Mesothelial cell of epicardium (in vitro differentiated cells): ENCODE data around the gene GDF9. TPM values are rescaled to one million over a fixed set of nuclear protein-coding genes. Genes with fewer than 3 reads are reported as not detected.

Source experiments
- DNase-seq, 2 experiments: peaks; one replicate each; pipeline ENCODE4 v3.0.0; 2021; ENCODE audit warnings: low spot score in 2 of 2; ENCODE audit not compliant: unreplicated experiment in 2 of 2
- H3K27ac Mint-ChIP-seq: 2 replicates; pipeline ENCODE4 v1.8.0; 2021; ENCODE audit warnings: mixed read lengths
- H3K27me3 Mint-ChIP-seq: 2 replicates; pipeline ENCODE4 v1.8.0; 2021; ENCODE audit warnings: low read depth, mixed read lengths
- H3K36me3 Mint-ChIP-seq: 2 replicates; pipeline ENCODE4 v1.8.0; 2021; ENCODE audit warnings: mixed read lengths
- H3K4me1 Mint-ChIP-seq: 2 replicates; pipeline ENCODE4 v1.8.0; 2021; ENCODE audit warnings: mixed read lengths
- H3K4me3 Mint-ChIP-seq: 2 replicates; pipeline ENCODE4 v1.8.0; 2021; ENCODE audit warnings: mild to moderate bottlenecking, moderate library complexity, mixed read lengths
- H3K9me3 Mint-ChIP-seq: 2 replicates; pipeline ENCODE4 v1.8.0; 2021; ENCODE audit warnings: mixed read lengths
- total RNA-seq: library from RNA; stranded (reverse); gene quantifications from 3 replicates; pipeline ENCODE4 v1.2.1, GENCODE V29; 2021
- TF ChIP-seq, protein P1 (sequence below): fragments of 200-600 bp; sonication (generic); IDR thresholded peaks from one replicate; pipeline ENCODE4 v1.5.0; 2021; ENCODE audit warnings: antibody characterized with exemption; ENCODE audit not compliant: unreplicated experiment

The GDF9 gene
- total RNA-seq, 1 donor from 2014 or later = 0.98 TPM

DNA sequence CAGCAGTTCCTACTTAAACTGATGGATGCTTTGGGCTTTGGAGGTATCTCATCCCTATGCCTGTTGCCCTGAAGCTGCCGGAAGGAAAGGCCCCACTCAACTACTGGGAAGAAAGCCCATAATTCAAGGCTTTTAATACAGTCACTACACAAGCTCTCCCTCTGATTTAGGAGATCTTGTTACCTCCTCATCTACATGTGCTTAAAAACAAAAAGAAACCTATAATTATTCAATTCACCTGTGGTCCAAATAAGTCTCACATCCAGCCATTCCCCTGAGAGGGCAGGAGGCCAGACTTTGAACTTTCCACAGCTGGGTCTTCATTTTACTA lies 6.5 kb upstream of the GDF9 start:
- TF ChIP-seq, protein P1, sequence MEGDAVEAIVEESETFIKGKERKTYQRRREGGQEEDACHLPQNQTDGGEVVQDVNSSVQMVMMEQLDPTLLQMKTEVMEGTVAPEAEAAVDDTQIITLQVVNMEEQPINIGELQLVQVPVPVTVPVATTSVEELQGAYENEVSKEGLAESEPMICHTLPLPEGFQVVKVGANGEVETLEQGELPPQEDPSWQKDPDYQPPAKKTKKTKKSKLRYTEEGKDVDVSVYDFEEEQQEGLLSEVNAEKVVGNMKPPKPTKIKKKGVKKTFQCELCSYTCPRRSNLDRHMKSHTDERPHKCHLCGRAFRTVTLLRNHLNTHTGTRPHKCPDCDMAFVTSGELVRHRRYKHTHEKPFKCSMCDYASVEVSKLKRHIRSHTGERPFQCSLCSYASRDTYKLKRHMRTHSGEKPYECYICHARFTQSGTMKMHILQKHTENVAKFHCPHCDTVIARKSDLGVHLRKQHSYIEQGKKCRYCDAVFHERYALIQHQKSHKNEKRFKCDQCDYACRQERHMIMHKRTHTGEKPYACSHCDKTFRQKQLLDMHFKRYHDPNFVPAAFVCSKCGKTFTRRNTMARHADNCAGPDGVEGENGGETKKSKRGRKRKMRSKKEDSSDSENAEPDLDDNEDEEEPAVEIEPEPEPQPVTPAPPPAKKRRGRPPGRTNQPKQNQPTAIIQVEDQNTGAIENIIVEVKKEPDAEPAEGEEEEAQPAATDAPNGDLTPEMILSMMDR = no peak
- peaks cover 6% of the 10 kb centered on the region for H3K36me3 Mint-ChIP-seq
- H3K27ac Mint-ChIP-seq = peak overlapping the region; percentile 4
- peaks cover 4% of the 10 kb centered on the region for H3K4me1 Mint-ChIP-seq
- DNase-seq = no peak
- no peaks in the 10 kb centered on the region for H3K27me3 Mint-ChIP-seq
- no peaks in the 10 kb centered on the region for H3K9me3 Mint-ChIP-seq
- H3K4me3 Mint-ChIP-seq = no peak overlapping the region

DNA sequence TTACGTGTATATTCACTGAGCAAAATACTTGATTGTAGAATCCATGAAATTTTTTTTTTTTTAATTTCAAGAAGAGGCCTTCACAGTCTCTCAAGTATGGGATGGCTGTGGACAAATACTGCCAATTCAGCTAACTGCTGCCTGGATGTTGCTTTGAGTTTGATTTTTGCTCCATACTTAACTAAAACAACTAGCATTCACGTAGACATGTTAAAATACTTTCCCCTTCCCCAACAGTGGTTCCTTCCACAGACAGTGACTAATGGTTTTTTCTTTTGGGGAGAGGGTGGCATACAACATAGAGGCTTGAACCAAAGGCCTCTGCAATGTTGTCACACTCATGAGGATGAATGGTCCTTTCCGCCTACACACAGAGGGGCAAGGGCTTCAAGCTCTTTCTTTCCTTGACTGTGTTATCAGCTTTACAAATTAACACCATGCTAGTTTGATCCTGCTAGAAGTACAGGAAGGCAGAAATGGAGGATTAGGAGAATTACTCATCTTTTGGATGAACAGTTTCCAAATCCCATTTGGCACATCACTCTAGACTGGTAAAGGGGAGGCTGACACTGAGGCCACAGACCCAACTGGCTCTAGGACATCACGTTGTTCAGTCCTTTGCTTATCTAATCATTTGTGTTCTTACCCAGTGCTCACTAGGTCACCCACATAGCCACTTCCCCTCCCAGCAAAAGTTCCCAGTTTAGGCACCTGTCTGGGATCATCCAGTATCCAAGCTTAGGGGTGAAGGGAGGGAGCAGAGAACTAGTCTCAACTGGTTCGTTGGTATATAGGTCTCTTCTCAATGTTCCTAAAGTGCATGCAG lies 5.4 kb upstream of the GDF9 start:
- no peak overlapping the region for H3K4me3 Mint-ChIP-seq
- no peak overlapping the region for H3K27ac Mint-ChIP-seq
- H3K4me1 Mint-ChIP-seq = peaks cover 11% of the 10 kb centered on the region
- H3K36me3 Mint-ChIP-seq = peaks cover 6% of the 10 kb centered on the region
- H3K9me3 Mint-ChIP-seq = no peaks in the 10 kb centered on the region
- H3K27me3 Mint-ChIP-seq = no peaks in the 10 kb centered on the region
- no peak for DNase-seq
- TF ChIP-seq, protein P1 = no peak

DNA sequence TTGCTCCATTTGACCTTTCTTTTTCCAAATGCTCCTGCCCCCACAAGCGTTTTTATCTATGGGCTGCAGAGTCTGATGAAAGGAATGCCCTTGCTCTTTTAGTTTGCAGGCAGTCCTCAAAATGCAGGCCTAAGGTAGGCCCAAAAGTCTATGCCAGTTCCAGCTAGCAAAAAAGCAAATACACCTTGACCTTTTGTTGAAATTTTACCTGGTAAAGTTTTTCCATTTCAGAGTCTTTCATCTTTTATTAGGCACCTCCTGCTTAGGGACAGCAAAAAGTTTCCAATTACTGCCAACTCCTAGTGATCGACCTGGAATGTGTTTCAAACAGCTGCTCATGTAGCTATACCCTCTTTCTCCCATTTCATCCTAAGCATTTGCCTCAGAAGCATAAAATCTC lies 4.5 kb upstream of the GDF9 start:
- H3K36me3 Mint-ChIP-seq = peaks cover 3% of the 10 kb centered on the region
- TF ChIP-seq, protein P1 = no peak
- peaks cover 18% of the 10 kb centered on the region for H3K4me1 Mint-ChIP-seq
- DNase-seq = no peak
- no peaks in the 10 kb centered on the region for H3K27me3 Mint-ChIP-seq
- no peak overlapping the region for H3K4me3 Mint-ChIP-seq
- H3K9me3 Mint-ChIP-seq = no peaks in the 10 kb centered on the region
- H3K27ac Mint-ChIP-seq = peak overlapping the region; percentile 27

DNA sequence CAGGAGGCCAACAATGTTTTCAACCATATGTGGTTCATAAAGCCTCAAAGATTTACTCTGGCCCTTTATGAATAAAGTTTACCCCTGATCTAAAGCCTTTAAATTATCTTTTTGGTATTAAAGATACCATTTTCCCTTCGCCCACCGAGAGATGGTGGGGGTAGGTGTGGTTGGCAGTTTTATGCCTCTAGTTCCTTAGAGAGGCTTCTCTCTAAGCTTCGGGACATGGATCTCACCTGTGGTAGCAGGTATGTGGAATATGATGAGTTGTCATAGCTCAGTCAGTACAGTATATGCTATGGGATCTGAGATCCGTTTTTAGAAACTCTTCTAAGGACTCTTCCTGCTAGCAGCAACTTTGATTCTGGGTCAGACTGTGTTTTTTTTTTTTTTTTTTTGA lies 2.5 kb upstream of the GDF9 start:
- no peak for DNase-seq
- TF ChIP-seq, protein P1 = no peak
- Mint-ChIP-seq H3K4me3 (peak overlapping the region; percentile 96), H3K27ac (peak overlapping the region; percentile 50), H3K27me3 (no peaks in the 10 kb centered on the region), H3K36me3 (peaks cover 3% of the 10 kb centered on the region), H3K9me3 (no peaks in the 10 kb centered on the region), H3K4me1 (peaks cover 25% of the 10 kb centered on the region)

DNA sequence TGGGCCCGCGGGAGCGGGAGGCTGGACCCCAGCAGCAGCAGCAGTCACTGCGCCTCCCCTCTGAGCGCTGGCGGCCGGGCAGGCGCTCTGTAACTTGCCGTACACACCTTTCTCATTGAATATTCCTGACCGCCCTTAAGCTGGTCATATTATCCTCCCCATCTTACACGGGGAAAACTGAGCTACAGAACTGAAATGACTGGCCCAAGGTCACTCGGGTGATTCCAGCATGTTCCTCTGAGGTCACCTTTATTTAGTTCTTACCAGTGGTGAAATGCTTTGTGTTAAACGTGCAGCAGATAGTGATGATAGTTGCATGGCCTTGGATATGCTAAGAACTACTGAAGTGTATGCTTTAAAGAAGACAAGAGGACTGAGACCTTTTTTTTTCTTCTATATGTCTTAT lies 780 bp upstream of the GDF9 start:
- Mint-ChIP-seq H3K4me1 (peaks cover 25% of the 10 kb centered on the region), H3K4me3 (peak overlapping the region; percentile 96), H3K27me3 (no peaks in the 10 kb centered on the region), H3K27ac (peak overlapping the region; percentile 99), H3K9me3 (no peaks in the 10 kb centered on the region), H3K36me3 (peaks cover 3% of the 10 kb centered on the region)
- no peak for DNase-seq
- TF ChIP-seq, protein P1 = no peak
